Measurements from ENCODE around the gene TBC1D16.

- TF ChIP-seq CTCF (IDR thresholded peaks at IDR 0.05) (no peak), POLR2A (IDR thresholded peaks at IDR 0.05) (no peak)
These were observed 84.9 kb downstream of the TBC1D16 start for GRCh38 chr17:79950751-79951150.

Measured in esophagus squamous epithelium (tissue), 4 donors.